Panc1 (cell line): ENCODE results near the gene BMP2. TPM values are rescaled to one million over a fixed set of nuclear protein-coding genes. Genes with fewer than 3 reads are reported as not detected.

Experiments
- ATAC-seq: fragments of 200-7000 bp; cut with Tn5 transposase; 2 replicates; pipeline ENCODE4 v1.9.1; 2020; ENCODE audit warnings: mild to moderate bottlenecking, moderate library complexity
- BruUV-seq: library from RNA; stranded (reverse); fragments of 400-500 nt; replicated peaks from 2 replicates; lab custom pipeline; 2021; lab: Mats Ljungman, UMichigan
- CTCF ChIA-PET: fragments of 300-600 bp; sonication (Branson Sonifier 250); formaldehyde crosslinking; loops from one replicate; lab custom pipeline; 2022; ENCODE audit warnings: antibody characterized with exemption; lab: Charles Lee
- POLR2A ChIA-PET: fragments of 300-600 bp; sonication (Branson Sonifier 250); formaldehyde crosslinking; loops from one replicate; lab custom pipeline; 2022; ENCODE audit warnings: antibody characterized with exemption; lab: Charles Lee
- DNase-seq: peaks from one replicate; pipeline ENCODE4 v3.0.0-alpha.2; 2010; ENCODE audit warnings: low read depth, low spot score
- H3K27ac ChIP-seq: 2 replicates; pipeline ENCODE4 v1.5.1; 2011; ENCODE audit warnings: mild to moderate bottlenecking, low read length, inconsistent platforms
- H3K27me3 ChIP-seq: fragments of 200-500 bp; sonication (Bioruptor generic); 2 replicates; pipeline ENCODE4 v1.6.0; 2014; ENCODE audit warnings: low read length, inconsistent platforms; ENCODE audit not compliant: control insufficient read depth, insufficient read depth
- H3K36me3 ChIP-seq: fragments of 200-500 bp; sonication (Bioruptor generic); 2 replicates; pipeline ENCODE4 v1.5.1; 2014; ENCODE audit warnings: inconsistent platforms, mild to moderate bottlenecking, low read length, moderate library complexity; ENCODE audit not compliant: control insufficient read depth, insufficient read depth
- H3K4me1 ChIP-seq: 2 replicates; pipeline ENCODE4 v1.5.1; 2011; ENCODE audit warnings: inconsistent platforms, mild to moderate bottlenecking, low read length, moderate library complexity; ENCODE audit not compliant: control insufficient read depth, insufficient read depth
- H3K4me3 ChIP-seq, 2 experiments: 2 replicates each; pipeline ENCODE4 v1.5.1; 2011 to 2012; ENCODE audit warnings: low read depth in 2 of 2, low read length in 2 of 2, mild to moderate bottlenecking in 2 of 2, inconsistent platforms in 1 of 2, moderate library complexity in 1 of 2
- H3K9me3 ChIP-seq: fragments of 200-500 bp; sonication (Bioruptor generic); 2 replicates; pipeline ENCODE4 v1.5.1; 2014; ENCODE audit warnings: low read depth, mild to moderate bottlenecking, inconsistent platforms, low read length, moderate library complexity; ENCODE audit not compliant: control insufficient read depth, insufficient read depth
- CTCF ChIP-seq: fragments of 450-650 bp; IDR thresholded peaks from 2 replicates; pipeline ENCODE4 v1.5.1; 2017; ENCODE audit warnings: mild to moderate bottlenecking
- POLR2AphosphoS5 ChIP-seq: IDR thresholded peaks from 2 replicates; pipeline ENCODE4 v1.6.1; 2012; ENCODE audit warnings: mild to moderate bottlenecking, low read depth, low read length, moderate library complexity
- REST ChIP-seq, 2 experiments: IDR thresholded peaks; 2 replicates each; pipeline ENCODE4 v1.6.1; 2011 to 2012; ENCODE audit warnings: low read depth in 2 of 2, control low read depth in 1 of 2, low read length in 1 of 2, mild to moderate bottlenecking in 1 of 2, moderate library complexity in 1 of 2; ENCODE audit not compliant: insufficient read depth in 1 of 2
- SIN3A ChIP-seq: IDR thresholded peaks from 2 replicates; pipeline ENCODE4 v1.6.1; 2012; ENCODE audit warnings: low read depth, mild to moderate bottlenecking, low read length, moderate library complexity, borderline replicate concordance; ENCODE audit not compliant: insufficient read depth
- TCF7L2 ChIP-seq: IDR thresholded peaks from 2 replicates; pipeline ENCODE4 v1.6.1; 2011; ENCODE audit warnings: mild to moderate bottlenecking, low read depth, low read length, inconsistent platforms
- in situ Hi-C: cut with HindIII; loops from 2 replicates; pipeline ENCODE4 v1.10.0; 2016; ENCODE audit warnings: low sequenced_read_pairs, low pct_unique_long_range_greater_than_20kb
- intact Hi-C: fragments of 100-400 bp; cut with micrococcal nuclease; formaldehyde crosslinking; loops from one replicate; pipeline ENCODE4 v1.10.0; 2022; ENCODE audit not compliant: unreplicated experiment
- total RNA-seq: library from RNA; stranded (reverse); gene quantifications from one replicate; pipeline ENCODE4 v1.2.1, GENCODE V29; 2021; ENCODE audit not compliant: unreplicated experiment

Gene BMP2
- total RNA-seq, 1 experiment from 2014 or later = 0.23 TPM

- CTCF ChIA-PET = no interaction called here
- POLR2A ChIA-PET = no interaction called here
- intact Hi-C loops (no loop called here), in situ Hi-C loops (no loop called here)
- Histone ChIP-seq H3K27me3 (no peaks in the 10 kb centered on the region), H3K27ac (no peak overlapping the region), H3K4me1 (no peaks in the 10 kb centered on the region), H3K9me3 (no peaks in the 10 kb centered on the region), H3K36me3 (no peaks in the 10 kb centered on the region), H3K4me3 (no peak overlapping the region)
- no peak for DNase-seq
- no TSS peak for BruUV-seq
- TF ChIP-seq POLR2AphosphoS5 (no peak), TCF7L2 (no peak), CTCF (no peak), SIN3A (no peak), REST (IDR thresholded peaks at IDR 0.05; ENCODE audit: insufficient read depth in 1 of 2, low read depth in 2 of 2, low read length in 1 of 2) (no peak)
- ATAC-seq = no peak
Observed at GRCh38 chr20:6730672-6731328, 36.7 kb upstream of the BMP2 start.

GRCh38 chr20:6732001-6732447 lies 35.5 kb upstream of the BMP2 start:
- intact Hi-C loops = no loop called here
- Histone ChIP-seq H3K9me3 (no peaks in the 10 kb centered on the region), H3K4me3 (no peak overlapping the region), H3K4me1 (no peaks in the 10 kb centered on the region), H3K36me3 (no peaks in the 10 kb centered on the region), H3K27ac (no peak overlapping the region), H3K27me3 (no peaks in the 10 kb centered on the region)
- DNase-seq = no peak
- ChIA-PET CTCF (no interaction called here), POLR2A (no interaction called here)
- in situ Hi-C loops = no loop called here
- TF ChIP-seq SIN3A = no peak
- TF ChIP-seq TCF7L2 = no peak
- no peak for TF ChIP-seq REST (IDR thresholded peaks at IDR 0.05; ENCODE audit: insufficient read depth in 1 of 2, low read depth in 2 of 2, low read length in 1 of 2)
- TF ChIP-seq CTCF = no peak
- no peak for TF ChIP-seq POLR2AphosphoS5
- BruUV-seq = no TSS peak
- no peak for ATAC-seq
